GM18505 (cell line): Measurements from ENCODE around the gene POMGNT2.
"Not testable (repeated sequence)": the region's sequence is repeated elsewhere in the genome, so short reads cannot be mapped to it uniquely, and the experiment has no call there.

Experiments used
- ATAC-seq: cut with Tn5 transposase; IDR thresholded peaks from one replicate; pipeline ENCODE4 v1.9.1; 2021; ENCODE audit not compliant: unreplicated experiment
- POLR2A ChIP-seq: IDR thresholded peaks from 4 replicates; pipeline ENCODE4 v1.6.1; 2011; ENCODE audit warnings: borderline replicate concordance; ENCODE audit not compliant: insufficient read depth, insufficient read length; ENCODE audit errors: extremely low read depth

POMGNT2 gene

GRCh38 chr3:43076857-43077256 lies 29.0 kb downstream of the POMGNT2 start:
- no peak for TF ChIP-seq POLR2A
- no peak for ATAC-seq

- TF ChIP-seq POLR2A: no peak
- no peak for ATAC-seq
Observed at GRCh38 chr3:43075904-43076661, 29.8 kb downstream of the POMGNT2 start.

DNA sequence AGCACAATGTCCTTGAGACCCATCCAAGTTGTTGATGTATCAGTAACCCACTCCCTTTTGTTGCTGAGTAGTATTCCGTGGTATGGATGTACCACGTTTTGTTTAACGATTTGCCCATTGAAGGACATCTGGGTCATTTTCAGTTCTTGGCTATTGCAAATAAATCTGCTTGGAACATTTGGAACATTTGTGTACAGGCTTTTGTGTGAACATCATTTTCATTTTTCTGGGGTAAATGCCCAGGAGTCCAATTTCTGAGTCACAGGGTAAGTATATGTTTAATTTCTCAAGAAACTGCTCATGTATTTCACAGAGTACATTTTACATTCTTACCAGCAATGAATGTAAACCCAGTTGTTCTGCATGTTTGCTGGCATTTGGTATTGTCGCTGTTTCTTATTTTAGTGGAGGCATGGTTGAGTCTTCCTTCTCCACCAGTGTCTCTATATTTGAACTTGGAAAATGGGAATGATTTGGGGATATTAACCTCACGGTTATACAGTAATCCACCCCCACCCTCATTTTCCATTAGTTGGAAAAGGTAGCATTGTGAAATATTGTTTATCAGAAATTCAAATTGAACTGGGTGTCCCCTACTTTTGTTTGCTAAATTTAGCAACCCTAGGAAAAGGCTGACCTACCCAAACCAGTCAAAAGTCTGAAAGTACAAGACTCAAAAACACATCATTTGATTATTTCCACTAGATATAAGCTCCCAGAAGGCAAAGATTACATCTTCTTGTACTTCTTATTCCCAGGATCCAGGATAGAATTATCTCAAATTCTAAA lies 30.8 kb downstream of the POMGNT2 start:
- no peak for ATAC-seq
- no peak for TF ChIP-seq POLR2A

DNA sequence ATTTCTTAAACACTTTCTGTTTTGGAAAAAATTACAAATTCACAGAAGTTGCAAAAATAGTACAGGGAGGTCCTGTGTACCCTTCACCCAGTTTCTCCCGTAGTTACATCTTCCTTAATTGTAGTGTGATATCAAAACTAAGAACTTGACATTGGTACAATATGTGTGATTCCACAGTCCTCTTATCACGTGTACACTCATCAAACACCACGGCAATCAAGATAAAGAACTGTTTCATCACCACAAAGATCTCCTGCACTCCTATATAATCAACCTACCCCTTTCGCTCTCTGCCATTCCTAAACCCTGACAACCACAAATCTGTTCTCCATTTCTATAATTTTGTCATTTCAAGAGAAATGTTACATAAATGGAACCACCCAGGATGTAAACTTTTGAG lies 31.4 kb downstream of the POMGNT2 start:
- no peak for ATAC-seq
- TF ChIP-seq POLR2A: no peak

GRCh38 chr3:43073836-43074220 lies 32.1 kb downstream of the POMGNT2 start:
- no peak for TF ChIP-seq POLR2A
- no peak for ATAC-seq

DNA sequence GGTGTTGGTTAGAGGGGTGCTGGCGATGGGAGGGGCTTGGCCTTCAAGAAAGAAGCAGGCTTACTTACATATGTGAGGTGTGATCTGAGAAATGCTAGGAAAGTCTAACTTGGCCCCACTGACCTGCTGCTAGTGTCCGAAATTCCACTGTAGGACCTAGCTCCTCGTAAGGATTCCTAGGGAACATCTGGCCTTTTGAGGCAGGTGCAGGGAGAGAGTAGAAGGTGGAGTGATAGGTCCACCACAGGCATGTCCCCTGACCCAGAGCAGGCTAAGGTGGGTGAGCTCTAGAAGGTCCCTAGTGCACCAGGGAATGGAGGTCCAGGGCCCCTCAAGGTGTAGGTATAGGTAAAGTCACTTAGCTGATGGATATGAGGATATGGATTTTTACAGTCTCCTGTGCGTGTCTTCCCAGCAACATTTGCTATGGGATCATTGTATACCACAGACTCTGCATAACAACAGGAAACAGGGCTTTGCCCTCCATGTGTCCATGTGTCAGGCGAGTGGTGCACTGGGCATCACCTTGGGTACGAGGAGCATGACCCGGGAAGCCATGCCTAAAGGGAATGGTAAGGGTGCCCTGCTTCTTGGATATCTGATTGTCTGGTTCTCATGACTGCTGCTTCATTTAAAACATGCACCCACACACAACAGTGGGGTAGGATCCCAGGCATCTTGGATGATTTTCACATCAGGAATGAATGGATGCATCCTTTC lies 32.6 kb downstream of the POMGNT2 start:
- no peak for ATAC-seq
- TF ChIP-seq POLR2A: no peak

DNA sequence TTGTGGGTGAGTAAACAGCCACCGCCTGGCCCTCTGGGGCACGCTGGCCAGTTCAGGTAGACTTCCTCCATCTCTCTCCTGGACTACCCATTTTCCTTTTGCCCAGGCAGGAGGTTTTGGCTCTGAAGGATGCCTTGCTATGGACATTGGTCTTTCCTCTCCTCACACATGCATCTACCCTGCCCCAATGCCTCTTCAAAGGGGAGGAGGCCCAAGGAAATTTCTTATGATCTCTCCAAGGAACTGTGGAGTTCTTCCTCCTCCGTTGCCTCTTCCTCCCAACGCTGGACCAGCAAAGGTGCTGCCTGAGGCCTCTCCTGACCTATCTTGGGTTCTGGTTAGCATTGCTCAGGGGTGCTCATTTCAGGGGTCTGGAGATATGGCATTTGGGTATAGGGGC lies 33.5 kb downstream of the POMGNT2 start:
- no peak for ATAC-seq
- no peak for TF ChIP-seq POLR2A

GRCh38 chr3:43071313-43071893 lies 34.5 kb downstream of the POMGNT2 start:
- ATAC-seq: no peak
- TF ChIP-seq POLR2A: no peak

- ATAC-seq: not testable (repeated sequence)
Observed at GRCh38 chr3:43070670-43071069, 35.2 kb downstream of the POMGNT2 start.

DNA sequence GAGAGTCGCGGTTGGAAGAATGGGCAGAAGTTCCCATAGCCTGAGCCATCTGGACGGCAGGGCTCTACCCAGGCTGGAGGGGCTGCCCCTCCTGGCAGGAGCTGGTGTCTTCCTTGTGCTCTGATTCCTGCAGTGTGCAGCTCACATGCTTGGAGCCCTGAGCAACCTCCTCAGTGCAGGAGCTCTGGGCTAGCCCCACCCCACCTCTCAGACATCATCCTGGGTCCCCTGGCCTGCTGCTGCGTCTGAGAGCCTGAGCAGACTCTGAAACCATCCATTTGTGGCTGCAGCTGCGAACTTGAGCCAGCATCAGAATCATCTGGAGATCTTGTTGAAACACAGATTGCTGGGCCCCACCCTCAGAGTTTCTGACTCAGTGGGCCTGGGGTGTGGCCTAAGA lies 42.8 kb downstream of the POMGNT2 start:
- ATAC-seq: no peak
- TF ChIP-seq POLR2A: no peak

DNA sequence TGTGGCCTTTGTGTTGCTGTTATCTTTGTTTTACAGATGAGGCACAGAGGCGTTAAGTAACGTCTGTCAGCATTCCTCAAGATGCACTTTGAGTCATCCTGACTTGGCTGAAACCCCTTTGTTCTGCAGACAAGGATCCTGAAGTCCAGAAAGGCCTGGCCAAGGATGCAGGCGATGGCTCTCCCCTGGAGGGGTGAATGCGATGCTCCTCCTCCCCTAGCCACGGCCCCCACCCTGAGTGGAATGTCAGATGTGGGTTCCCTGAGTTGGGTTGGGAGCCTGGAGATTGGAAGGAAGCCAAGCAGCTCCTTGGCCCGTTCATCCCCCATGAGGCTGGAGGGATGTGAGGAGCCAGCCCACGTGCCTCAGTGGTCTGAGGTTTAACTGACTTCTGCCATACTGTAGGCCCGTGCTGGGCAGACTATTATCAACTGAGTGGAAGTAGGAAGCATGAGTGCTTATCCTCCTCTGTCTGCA lies 43.3 kb downstream of the POMGNT2 start:
- ATAC-seq: no peak
- TF ChIP-seq POLR2A: no peak

GRCh38 chr3:43062040-43062563 lies 43.8 kb downstream of the POMGNT2 start:
- no peak for TF ChIP-seq POLR2A
- no peak for ATAC-seq
